SK-N-SH (cell line): ENCODE data around the gene ENOX1. TPM values are rescaled to one million over a fixed set of nuclear protein-coding genes. Genes with fewer than 3 reads are reported as not detected.

Source experiments
- CTCF ChIA-PET: fragments of 300-600, 350-600 bp; formaldehyde crosslinking; extraction: SDS; loops from one replicate; lab custom pipeline; 2021; lab: Yijun Ruan, JAX
- POLR2A ChIA-PET: fragments of 350-600 bp; sonication (Branson Sonifier 250); formaldehyde crosslinking; extraction: SDS; loops from one replicate; lab custom pipeline; 2020; ENCODE audit warnings: antibody characterized with exemption, inconsistent platforms; lab: Yijun Ruan, JAX
- DNase-seq: peaks from one replicate; pipeline ENCODE4 v3.0.0; 2012
- H2AFZ ChIP-seq: fragments of 200-600 bp; sonication (generic); 2 replicates; pipeline ENCODE4 v1.8.1; 2016; ENCODE audit warnings: antibody characterized with exemption, mild to moderate bottlenecking, low read depth
- H3F3A ChIP-seq: fragments of 200-600 bp; sonication (generic); replicated peaks from 2 replicates; pipeline ENCODE3; 2016; ENCODE audit warnings: antibody characterized with exemption, mild to moderate bottlenecking; ENCODE audit not compliant: insufficient read depth
- H3K27ac ChIP-seq, 2 experiments: fragments of 200-500 bp in 1 of 2; fragments of 200-600 bp in 1 of 2; sonication (Bioruptor generic) in 1 of 2; sonication (generic), shearing (Covaris generic) in 1 of 2; 2 replicates each; pipeline versions ENCODE4 v1.5.1 to v1.6.1; 2014 to 2016; ENCODE audit warnings: low read depth in 2 of 2, inconsistent platforms in 1 of 2, low read length in 1 of 2, mild to moderate bottlenecking in 1 of 2, mixed read lengths in 1 of 2
- H3K27me3 ChIP-seq: fragments of 200-600 bp; sonication (generic), shearing (Covaris generic); 2 replicates; pipeline ENCODE4 v1.6.1; 2016; ENCODE audit warnings: mixed run types; ENCODE audit not compliant: insufficient read depth
- H3K36me3 ChIP-seq, 2 experiments: fragments of 200-500 bp in 1 of 2; fragments of 200-600 bp in 1 of 2; sonication (Bioruptor generic) in 1 of 2; sonication (generic) in 1 of 2; replicated peaks in 1 of 2; 2 replicates each; pipeline versions ENCODE3 to v1.5.1; 2014 to 2016; ENCODE audit warnings: low read length in 1 of 2, mild to moderate bottlenecking in 1 of 2; ENCODE audit not compliant: insufficient read depth in 2 of 2, control insufficient read depth in 1 of 2
- H3K4me1 ChIP-seq, 2 experiments: fragments of 200-500 bp in 1 of 2; fragments of 200-600 bp in 1 of 2; sonication (Bioruptor generic) in 1 of 2; sonication (generic), shearing (Covaris generic) in 1 of 2; 2 replicates each; pipeline versions ENCODE4 v1.5.1 to v1.6.1; 2014 to 2016; ENCODE audit warnings: low read depth in 1 of 2, low read length in 1 of 2, mixed run types in 1 of 2; ENCODE audit not compliant: insufficient read depth in 2 of 2, control insufficient read depth in 1 of 2
- H3K4me2 ChIP-seq: fragments of 200-600 bp; sonication (generic), shearing (Covaris generic); 2 replicates; pipeline ENCODE4 v1.6.1; 2017; ENCODE audit warnings: mixed run types
- H3K4me3 ChIP-seq, 2 experiments: fragments of 200-500 bp in 1 of 2; fragments of 200-600 bp in 1 of 2; sonication (Bioruptor generic) in 1 of 2; sonication (generic), shearing (Covaris generic) in 1 of 2; 2 replicates each; pipeline versions ENCODE4 v1.5.1 to v1.8.1; 2014 to 2016; ENCODE audit warnings: low read depth in 2 of 2, inconsistent platforms in 1 of 2, low read length in 1 of 2, mild to moderate bottlenecking in 1 of 2, mixed read lengths in 1 of 2, moderate library complexity in 1 of 2
- H3K79me2 ChIP-seq: fragments of 200-600 bp; sonication (generic); 2 replicates; pipeline ENCODE4 v1.8.1; 2017; ENCODE audit warnings: mild to moderate bottlenecking; ENCODE audit not compliant: insufficient read depth
- H3K9ac ChIP-seq: fragments of 200-600 bp; sonication (generic); 2 replicates; pipeline ENCODE4 v1.6.1; 2017; ENCODE audit warnings: mixed run types
- H3K9me2 ChIP-seq: fragments of 200-600 bp; sonication (generic); 2 replicates; pipeline ENCODE4 v1.6.1; 2017; ENCODE audit warnings: mixed run types
- H3K9me3 ChIP-seq: fragments of 200-600 bp; sonication (generic); 2 replicates; pipeline ENCODE4 v1.6.1; 2017; ENCODE audit warnings: mixed run types, mild to moderate bottlenecking, moderate library complexity
- H4K20me1 ChIP-seq: fragments of 200-600 bp; sonication (generic); 2 replicates; pipeline ENCODE4 v1.6.1; 2017; ENCODE audit warnings: mild to moderate bottlenecking, mixed run types; ENCODE audit not compliant: insufficient read depth
- ELF1 ChIP-seq: IDR thresholded peaks from 2 replicates; pipeline ENCODE4 v1.4.0; 2012
- EP300 ChIP-seq, 2 experiments: IDR thresholded peaks; 2 replicates each; pipeline versions ENCODE4 v1.4.0 to v1.6.1; 2012; ENCODE audit warnings: borderline replicate concordance in 1 of 2, low read depth in 1 of 2, low read length in 1 of 2
- EZH2phosphoT487 ChIP-seq: fragments of 200-600 bp; sonication (generic); IDR thresholded peaks from 2 replicates; pipeline ENCODE4 v1.6.1; 2017; ENCODE audit warnings: low read depth, mixed run types, mild to moderate bottlenecking, antibody characterized with exemption, moderate library complexity, borderline replicate concordance
- FOSL2 ChIP-seq: IDR thresholded peaks from 2 replicates; pipeline ENCODE4 v1.4.0; 2012; ENCODE audit warnings: low read depth, mild to moderate bottlenecking, moderate library complexity, borderline replicate concordance
- FOXJ3 ChIP-seq: sonication (generic); formaldehyde crosslinking; IDR thresholded peaks from 2 replicates; pipeline ENCODE4 v1.5.1; 2020; ENCODE audit warnings: mild to moderate bottlenecking, missing genetic modification reagents
- FOXM1 ChIP-seq: IDR thresholded peaks from 2 replicates; pipeline ENCODE4 v1.4.0; 2012; ENCODE audit warnings: low read depth, mild to moderate bottlenecking
- IRF3 ChIP-seq: fragments of 150-350 bp; IDR thresholded peaks from 2 replicates; pipeline ENCODE4 v1.6.1; 2016; ENCODE audit warnings: mild to moderate bottlenecking, low read depth, low read length
- MAX ChIP-seq: IDR thresholded peaks from 2 replicates; pipeline ENCODE4 v1.4.0; 2012; ENCODE audit warnings: low read depth
- MEF2A ChIP-seq: IDR thresholded peaks from 2 replicates; pipeline ENCODE4 v1.4.0; 2012; ENCODE audit warnings: low read depth, borderline replicate concordance
- MXI1 ChIP-seq: IDR thresholded peaks from 2 replicates; pipeline ENCODE4 v1.6.1; 2012; ENCODE audit warnings: mild to moderate bottlenecking, low read depth, low read length, improper control_type of control experiment
- NRF1 ChIP-seq: IDR thresholded peaks from 2 replicates; pipeline ENCODE4 v1.6.1; 2012; ENCODE audit warnings: low read depth, mild to moderate bottlenecking, low read length
- PBX3 ChIP-seq: IDR thresholded peaks from 2 replicates; pipeline ENCODE4; 2012
- POLR2AphosphoS5 ChIP-seq: IDR thresholded peaks from 2 replicates; pipeline ENCODE4 v1.6.1; 2012; ENCODE audit warnings: low read depth, low read length
- RAD21 ChIP-seq: IDR thresholded peaks from 2 replicates; pipeline ENCODE4 v1.6.1; 2012; ENCODE audit warnings: mild to moderate bottlenecking, low read length
- RCOR1 ChIP-seq: fragments of 150-350 bp; IDR thresholded peaks from 2 replicates; pipeline ENCODE4 v1.6.1; 2017; ENCODE audit warnings: antibody characterized with exemption, low read length
- RFX5 ChIP-seq: IDR thresholded peaks from 2 replicates; pipeline ENCODE4 v1.6.1; 2012; ENCODE audit warnings: mild to moderate bottlenecking, improper control_type of control experiment, low read length
- TCF12 ChIP-seq: IDR thresholded peaks from 2 replicates; pipeline ENCODE4 v1.4.0; 2012
- TEAD4 ChIP-seq: IDR thresholded peaks from 2 replicates; pipeline ENCODE4 v1.4.0; 2012; ENCODE audit warnings: mild to moderate bottlenecking, borderline replicate concordance; ENCODE audit not compliant: insufficient read depth
- USF1 ChIP-seq: IDR thresholded peaks from 2 replicates; pipeline ENCODE4 v1.4.0; 2012; ENCODE audit warnings: low read depth, borderline replicate concordance
- YY1 ChIP-seq: IDR thresholded peaks from 2 replicates; pipeline ENCODE4 v1.4.0; 2012; ENCODE audit warnings: low read depth, mild to moderate bottlenecking
- ZBTB33 ChIP-seq: IDR thresholded peaks from 2 replicates; pipeline ENCODE4 v1.4.0; 2012; ENCODE audit warnings: low read depth, borderline replicate concordance
- WGBS: methylation state at CpG from one replicate; pipeline ENCODE4 v1.1.6; 2017; ENCODE audit warnings: low lambda C conversion rate; 5-methylcytosine and 5-hydroxymethylcytosine counted together
- polyA plus RNA-seq, 3 experiments: library from polyadenylated mRNA; depleted of rRNA; stranded (reverse); fragments of >200 nt; gene quantifications; 2 replicates each; pipeline ENCODE4 v1.2.3, GENCODE V29; 2012

The ENOX1 gene
- polyA plus RNA-seq, 1 of the 3 experiments (the other 2 are of a cell fraction) = 5.8 TPM

- Histone ChIP-seq H3K9ac (no peak overlapping the region), H3K4me2 (no peak overlapping the region), H2AFZ (no peak overlapping the region), H3K27me3 (no peaks in the 10 kb centered on the region), H3K79me2 (no peaks in the 10 kb centered on the region), H3K9me2 (no peaks in the 10 kb centered on the region), H3K36me3 (no peaks in the 10 kb centered on the region), H3K4me1 (no peaks in the 10 kb centered on the region; a peak in 1 of 4 replicates), H3K27ac (no peak overlapping the region), H3K4me3 (no peak overlapping the region), H4K20me1 (no peaks in the 10 kb centered on the region), H3K9me3 (no peaks in the 10 kb centered on the region), H3F3A (no peaks in the 10 kb centered on the region)
- POLR2A ChIA-PET = no interaction called here
- CTCF ChIA-PET = no interaction called here
- 96% methylated on average over 7 of the region's 7 CpGs for WGBS
- no peak for DNase-seq
- TF ChIP-seq MAX = no peak
- TF ChIP-seq ELF1 = no peak
- no peak for TF ChIP-seq YY1
- TF ChIP-seq POLR2AphosphoS5 = no peak
- TF ChIP-seq FOXJ3 = no peak
- TF ChIP-seq TCF12 = no peak
- TF ChIP-seq RCOR1 = no peak
- no peak for TF ChIP-seq ZBTB33
- no peak for TF ChIP-seq FOSL2
- no peak for TF ChIP-seq MEF2A
- no peak for TF ChIP-seq RAD21
- TF ChIP-seq FOXM1 = no peak
These were observed 189.7 kb downstream of the ENOX1 start for GRCh38 chr13:43596924-43597598.

- no peak for DNase-seq
- ChIA-PET POLR2A (no interaction called here), CTCF (interaction anchor here (0.8 kb wide), 1 partner anchor 10 kb away, joined by 3 read pairs; no protein-coding TSS in a partner anchor)
- no peaks in the 10 kb centered on the region for H3K9me3 ChIP-seq
- H3K79me2 ChIP-seq = no peaks in the 10 kb centered on the region
- no peaks in the 10 kb centered on the region for H3K9me2 ChIP-seq
- H4K20me1 ChIP-seq = no peaks in the 10 kb centered on the region
- 98% methylated on average over 2 of the region's 2 CpGs for WGBS
- H3K4me3 ChIP-seq = no peak overlapping the region
- H3K9ac ChIP-seq = no peak overlapping the region
- no peaks in the 10 kb centered on the region for H3K36me3 ChIP-seq
- no peak overlapping the region for H2AFZ ChIP-seq
- no peaks in the 10 kb centered on the region for H3F3A ChIP-seq
- no peak overlapping the region for H3K4me2 ChIP-seq
- H3K27me3 ChIP-seq = no peaks in the 10 kb centered on the region
- no peaks in the 10 kb centered on the region; a peak in 2 of 4 replicates for H3K4me1 ChIP-seq
- TF ChIP-seq FOXJ3 (no peak), TEAD4 (no peak), RCOR1 (no peak), POLR2AphosphoS5 (no peak), IRF3 (no peak), MXI1 (no peak), NRF1 (no peak), EZH2phosphoT487 (no peak), PBX3 (no peak), RFX5 (no peak), MEF2A (no peak), FOXM1 (no peak), EP300 (IDR thresholded peaks at IDR 0.05; ENCODE audit: borderline replicate concordance in 1 of 2, low read depth in 1 of 2, low read length in 1 of 2) (no peak), ELF1 (no peak), USF1 (no peak)
- H3K27ac ChIP-seq = no peak overlapping the region
These were observed 190.8 kb downstream of the ENOX1 start for GRCh38 chr13:43596006-43596405.
